Activated CD4-positive, CD25-positive, alpha-beta regulatory T cell treated with anti-CD3 and anti-CD28 coated beads, Interleukin-2, amount 50 U/mL, for 24 hours (primary cell): ENCODE data around the gene CA4.
"Not testable (repeated sequence)": the region's sequence is repeated elsewhere in the genome, so short reads cannot be mapped to it uniquely, and the experiment has no call there.

Experiments
- ATAC-seq, 2 donors: fragments of 150-1000 bp; cut with Tn5 transposase; one replicate each; pipeline ENCODE4 v1.10.0; 2021; ENCODE audit warnings: mild to moderate bottlenecking in 1 of 2, moderate library complexity in 1 of 2

The CA4 gene

DNA sequence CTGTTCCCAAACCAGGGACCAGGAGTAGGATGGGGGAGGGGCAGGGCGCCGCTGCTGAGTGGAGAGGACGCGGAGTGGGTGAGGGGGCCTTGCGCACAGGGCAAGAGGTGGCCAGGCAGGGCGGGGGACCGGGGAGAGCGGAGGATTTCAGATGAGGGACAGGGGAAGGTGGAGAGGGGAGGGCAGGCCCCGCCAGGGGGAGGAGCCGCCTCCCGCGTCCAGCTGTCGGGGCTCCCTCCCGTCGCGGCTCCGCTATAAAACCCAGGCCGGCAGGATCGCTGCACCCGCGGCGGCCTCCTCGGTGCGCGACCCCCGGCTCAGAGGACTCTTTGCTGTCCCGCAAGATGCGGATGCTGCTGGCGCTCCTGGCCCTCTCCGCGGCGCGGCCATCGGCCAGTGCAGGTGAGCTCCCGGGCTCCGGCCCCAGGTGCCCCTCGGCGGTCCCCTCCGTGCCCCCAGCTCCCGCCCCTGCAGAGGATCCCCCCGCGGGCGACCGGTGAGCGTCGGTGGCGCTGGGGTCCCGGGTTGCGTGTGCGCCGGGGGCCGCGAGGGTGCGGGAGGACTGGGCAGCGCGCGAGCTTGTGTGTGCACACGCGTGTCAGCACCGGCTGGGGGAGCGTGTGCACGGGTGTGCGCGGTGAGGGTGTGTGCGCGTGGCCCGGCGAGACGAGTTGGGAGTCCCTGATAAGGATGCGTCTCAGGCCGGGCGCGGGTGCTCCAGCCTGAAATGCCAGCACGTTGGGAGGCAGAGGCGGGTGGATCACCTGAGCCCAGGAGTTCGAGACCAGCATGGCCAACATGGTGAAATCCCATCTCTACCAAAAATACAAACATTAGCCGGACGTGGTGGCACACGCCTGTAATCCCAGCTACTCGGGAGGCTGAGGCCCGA, at the start of gene CA4:
TSS of gene CA4 (plus strand) at position 283 of the 892 bp plus-strand sequence. CDS start at position 345, 62 bp downstream.
- ATAC-seq, result no peak

DNA sequence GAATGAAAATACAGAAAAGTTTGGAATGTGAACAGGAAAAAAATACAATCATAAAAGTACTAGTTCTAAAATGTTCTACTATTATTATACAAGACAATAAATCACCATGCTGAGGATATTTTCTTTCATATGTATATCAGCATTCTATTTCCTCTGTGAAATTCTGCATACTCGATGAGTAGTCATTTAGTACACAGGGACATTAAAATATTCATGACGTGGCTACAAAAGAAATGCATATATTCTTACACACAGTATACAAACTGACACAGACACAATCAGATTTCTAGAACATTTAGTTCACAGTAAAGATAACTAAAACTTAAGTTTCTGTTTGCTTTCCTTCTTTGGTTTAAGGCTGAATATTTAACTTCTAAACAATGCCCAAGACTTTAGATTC, 49.2 kb upstream of the CA4 start:
- not testable (repeated sequence) for ATAC-seq

DNA sequence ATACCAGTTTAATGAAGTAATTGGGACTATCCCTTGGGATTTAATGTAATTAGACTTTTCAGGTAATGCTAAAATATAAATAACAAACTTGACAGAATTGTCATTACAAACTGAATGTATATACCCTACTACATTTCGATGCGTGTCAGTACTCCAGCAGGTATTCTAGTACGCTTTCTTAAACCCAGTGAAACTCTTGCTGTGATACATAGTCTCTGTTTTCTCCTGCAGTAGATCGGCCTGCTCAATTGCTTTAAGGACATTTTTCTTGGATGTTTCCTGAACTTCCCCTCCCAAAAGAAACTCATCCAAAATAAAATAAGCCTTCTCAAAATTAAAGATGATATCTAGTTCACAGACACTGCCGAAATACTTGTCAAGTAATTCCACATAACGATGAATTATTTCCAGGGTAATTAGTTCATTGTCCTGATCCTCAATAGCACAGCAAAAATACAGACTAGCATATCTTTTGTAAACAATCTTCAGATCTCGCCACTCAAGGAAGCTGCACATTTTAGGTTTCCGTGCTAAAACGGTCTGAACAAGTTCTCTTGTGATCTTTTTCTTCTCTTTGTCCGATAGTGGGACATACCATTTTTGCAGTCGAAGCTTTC, 47.6 kb upstream of the CA4 start:
- not testable (repeated sequence) for ATAC-seq

DNA sequence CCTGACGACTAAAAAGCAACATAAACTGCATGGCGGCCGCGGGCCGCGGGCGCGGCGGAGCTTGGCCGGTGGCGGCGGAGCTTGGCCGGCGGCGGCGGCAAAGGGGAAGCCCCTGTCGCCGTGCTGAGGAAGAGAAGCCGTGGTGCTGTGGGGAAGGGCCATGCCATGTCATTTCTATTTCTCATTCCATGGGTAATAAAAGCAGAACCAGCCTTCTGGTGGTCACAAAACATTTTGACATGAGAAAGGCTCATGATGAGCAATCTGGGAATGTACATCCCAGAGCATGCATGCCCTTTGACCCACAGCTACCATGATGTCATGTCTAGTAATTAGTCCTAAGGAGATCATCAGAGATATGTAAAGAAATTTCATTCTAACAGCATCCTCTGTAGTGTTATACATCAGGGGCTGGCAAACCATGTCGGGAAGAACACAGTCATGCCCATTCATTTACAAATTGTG, 47.1 kb upstream of the CA4 start:
- peak; percentile 76 to 81 for ATAC-seq

DNA sequence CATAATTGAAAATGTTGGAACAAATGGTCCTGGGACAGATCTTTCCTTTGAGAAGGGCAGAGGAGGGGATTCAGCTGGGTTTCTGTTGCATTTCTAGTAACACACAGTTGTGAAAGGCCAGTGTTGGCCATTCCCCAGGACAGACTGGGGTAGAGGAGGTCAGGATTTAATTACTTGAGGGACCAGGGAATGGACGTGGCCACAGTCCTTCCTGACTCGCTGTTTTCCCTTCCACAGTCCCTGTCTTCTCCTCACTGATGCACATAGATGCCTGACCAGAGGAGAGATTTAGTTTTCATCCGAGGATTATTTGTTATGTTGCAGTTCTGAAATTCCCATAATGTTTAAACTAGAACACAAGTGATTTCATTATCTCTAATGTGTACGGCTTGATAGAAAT, 45.8 kb upstream of the CA4 start:
- no peak for ATAC-seq

DNA sequence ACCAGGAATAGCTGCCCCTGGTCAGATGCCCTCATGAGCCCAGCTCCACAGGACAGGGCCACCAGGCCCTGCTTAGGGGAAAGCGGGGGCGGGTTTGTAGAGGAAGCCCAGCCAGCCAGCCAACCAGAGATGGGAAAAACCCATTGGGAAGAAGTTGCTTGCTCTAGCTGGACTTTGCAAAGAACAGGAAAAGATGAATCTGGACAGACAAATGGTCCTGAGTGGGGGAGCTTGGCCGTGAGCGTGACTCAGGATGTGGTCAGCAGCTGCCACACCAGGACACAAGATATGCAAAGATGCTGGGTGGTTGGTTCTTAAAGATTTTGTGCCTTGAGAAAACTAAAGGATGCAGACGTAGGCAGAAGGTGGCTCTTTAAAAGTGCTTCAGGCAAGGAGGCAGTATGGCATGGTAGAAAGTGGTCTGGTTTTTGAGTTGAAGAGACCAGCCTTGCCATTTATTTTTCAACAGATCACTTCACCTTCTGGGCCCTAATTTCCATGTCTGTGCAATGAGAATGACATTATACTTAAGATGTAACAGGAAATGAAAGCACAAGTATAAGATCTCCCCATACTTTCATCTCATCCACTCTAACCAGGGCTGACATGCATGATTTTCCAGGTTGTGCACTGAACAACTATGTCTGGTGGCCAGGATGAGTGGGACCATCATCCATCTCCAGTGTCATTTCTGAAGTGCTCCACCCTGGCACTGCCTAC, 43.3 kb upstream of the CA4 start:
- ATAC-seq, result no peak

DNA sequence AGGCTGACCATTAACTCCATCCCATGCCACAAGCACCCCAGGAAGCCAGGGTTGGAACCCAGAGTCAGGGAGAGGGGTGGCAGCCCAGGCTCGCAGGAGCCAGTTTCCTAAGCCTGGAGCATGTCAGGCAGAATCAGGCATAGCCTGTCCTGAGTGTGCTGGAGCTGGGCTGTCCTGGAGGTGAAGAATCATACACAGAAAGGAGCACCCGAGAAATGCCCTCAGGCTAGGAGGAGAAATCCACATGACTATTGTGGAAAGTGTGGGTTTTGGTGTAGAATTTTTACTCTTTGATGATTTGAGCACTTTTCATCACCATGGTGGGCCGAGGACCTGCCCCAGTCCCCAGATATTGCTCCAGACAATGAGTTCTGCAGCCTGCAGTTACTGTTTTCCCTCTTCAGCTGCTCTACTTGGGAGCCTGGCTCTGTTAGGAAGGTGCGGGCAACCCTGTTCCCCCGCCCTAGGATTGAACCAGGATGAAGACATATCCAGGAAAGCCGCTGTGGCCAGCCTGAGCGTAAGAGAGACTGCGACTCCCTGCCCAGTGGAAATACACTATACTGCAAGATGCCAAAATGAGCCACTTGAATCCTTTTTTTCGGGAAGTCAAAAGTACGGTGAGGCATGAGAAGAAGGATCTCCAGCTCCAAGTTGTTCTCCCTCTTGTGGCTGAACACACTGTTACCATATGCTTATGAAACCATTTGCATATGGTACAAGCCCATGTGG, 42.1 kb upstream of the CA4 start:
- ATAC-seq, result no peak

DNA sequence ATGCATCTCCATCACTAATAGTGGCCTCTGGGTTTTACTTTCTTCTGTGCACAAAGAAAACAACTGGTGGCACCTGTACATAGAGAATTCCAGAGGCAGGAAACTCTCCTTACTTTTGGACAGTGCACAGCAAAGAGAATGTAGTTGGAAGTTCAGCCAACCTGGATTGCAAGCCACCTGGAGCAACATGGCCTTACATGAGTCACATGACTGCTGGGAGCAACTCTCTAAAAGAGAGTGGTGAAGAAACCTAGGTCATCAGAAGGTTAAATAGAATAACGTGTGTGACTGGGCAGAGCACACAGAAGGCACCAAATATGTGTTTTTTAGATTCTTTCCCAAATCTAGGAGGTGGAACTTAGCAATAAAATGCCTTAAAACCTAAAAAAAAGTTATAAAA, 41.5 kb upstream of the CA4 start:
- ATAC-seq, result not testable (repeated sequence)

DNA sequence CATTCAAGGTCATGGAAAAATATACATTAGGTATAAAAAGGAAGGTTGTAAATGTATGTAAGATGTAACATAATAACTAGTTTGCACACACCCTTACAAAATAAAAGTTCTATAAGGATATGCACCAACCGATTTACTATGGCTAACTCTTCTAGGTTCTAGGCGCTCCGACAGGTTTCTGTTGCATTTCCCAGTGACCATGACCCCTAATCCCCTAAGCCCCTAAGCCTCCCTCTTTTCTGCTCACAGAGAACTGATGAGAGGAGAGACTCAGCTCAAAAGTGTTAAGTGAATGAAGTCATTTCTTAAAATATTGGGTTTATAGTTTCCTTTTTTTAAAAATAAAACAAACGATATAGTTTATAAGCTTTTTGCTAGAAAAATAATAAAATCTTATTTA, 41.1 kb upstream of the CA4 start:
- no peak for ATAC-seq

DNA sequence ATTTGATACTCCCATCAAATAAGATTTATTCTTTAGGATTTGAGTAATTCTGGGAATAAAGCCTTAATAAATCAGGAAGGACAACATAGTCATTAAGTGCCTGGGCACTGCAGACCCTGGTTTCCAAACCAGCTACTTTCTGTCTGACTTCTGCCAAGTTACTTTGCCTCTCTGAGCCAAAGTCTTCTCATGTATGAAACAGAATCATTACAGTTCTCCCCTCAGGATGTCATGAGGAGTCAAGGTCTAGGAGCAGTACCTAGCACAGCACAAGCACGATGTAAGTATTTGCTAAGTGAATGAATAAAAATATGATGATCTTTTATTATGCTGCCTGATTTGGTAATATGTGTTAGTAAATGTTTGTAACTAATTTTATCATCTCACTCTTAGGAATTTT, 40.6 kb upstream of the CA4 start:
- no peak for ATAC-seq

DNA sequence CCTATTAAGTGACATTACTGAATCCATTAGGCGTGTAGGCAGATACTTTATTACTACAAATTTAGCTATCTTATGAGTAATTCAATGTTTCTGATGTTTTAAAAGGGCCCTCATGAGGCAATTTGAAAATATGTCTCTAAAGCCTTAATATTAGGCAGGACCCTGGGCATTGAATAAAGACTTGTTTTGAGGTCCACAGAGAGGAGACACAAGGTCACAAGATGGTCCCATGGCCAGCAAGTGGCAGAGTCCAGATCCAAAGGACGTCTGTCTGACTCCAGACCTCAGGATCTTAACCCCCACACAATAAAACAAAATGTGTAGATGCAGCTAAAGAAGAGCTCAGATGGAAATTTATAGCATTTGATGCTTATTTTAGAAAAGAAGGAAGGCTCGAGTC, 39.2 kb upstream of the CA4 start:
- no peak for ATAC-seq

DNA sequence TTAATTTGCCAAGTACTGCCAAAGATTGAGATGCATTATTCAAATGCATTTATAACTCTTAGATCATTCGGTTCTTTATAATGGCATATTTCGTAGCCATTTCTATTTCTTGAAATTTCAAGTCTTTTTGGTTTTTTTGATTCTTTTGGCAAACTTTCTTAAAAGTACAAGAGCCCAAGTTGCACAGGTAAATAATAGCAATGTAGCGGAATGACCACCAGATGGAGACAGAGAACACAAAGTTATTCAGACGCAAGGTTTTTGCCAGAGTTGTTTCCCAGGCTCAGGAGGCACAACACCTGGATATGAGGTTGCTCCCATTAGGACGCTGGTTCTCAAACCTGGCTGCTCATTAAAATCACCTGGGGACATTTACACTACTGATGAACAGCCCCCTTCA, 38.1 kb upstream of the CA4 start:
- peak in 1 of 2 donors; percentile 24 for ATAC-seq

DNA sequence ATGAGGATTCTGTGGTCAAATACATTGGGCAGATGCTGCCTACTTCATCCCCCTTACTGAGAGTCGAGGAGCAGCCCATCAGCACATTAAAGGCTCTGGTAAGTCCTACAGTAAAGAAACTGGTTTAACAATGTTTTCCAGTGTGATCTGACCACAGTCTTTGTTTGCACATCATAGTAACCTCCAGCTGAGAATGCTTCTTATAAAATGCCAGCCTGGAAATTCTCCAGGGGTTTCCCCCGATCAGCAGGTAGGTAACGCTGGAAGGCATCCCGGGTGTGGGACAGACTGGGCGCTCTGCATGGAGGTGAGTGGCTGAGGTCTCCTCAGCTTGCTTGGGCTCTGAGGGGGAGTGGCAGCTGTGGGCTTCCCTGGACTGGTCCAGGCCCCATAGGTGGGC, 34.4 kb upstream of the CA4 start:
- not testable (repeated sequence) for ATAC-seq

DNA sequence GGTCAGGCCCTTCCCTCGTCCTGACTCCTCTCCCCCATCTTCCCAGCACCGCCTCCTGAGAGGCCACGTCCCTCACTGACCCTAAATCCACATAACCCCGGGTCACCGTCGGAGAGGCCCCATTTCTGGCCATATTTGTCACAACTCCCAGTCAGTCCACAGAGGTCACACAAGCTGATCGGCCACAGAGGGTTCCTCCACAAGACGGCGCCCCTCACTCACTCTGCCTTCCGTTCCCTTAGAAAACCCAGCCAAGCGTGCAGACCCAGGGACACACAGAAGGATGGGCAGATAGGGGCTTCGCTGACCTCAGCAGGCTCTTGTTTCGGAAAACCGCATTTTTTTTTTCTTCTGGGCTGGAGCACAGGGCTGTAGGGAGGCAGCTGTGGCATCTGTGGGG, 33.6 kb upstream of the CA4 start:
- not testable (repeated sequence) for ATAC-seq

DNA sequence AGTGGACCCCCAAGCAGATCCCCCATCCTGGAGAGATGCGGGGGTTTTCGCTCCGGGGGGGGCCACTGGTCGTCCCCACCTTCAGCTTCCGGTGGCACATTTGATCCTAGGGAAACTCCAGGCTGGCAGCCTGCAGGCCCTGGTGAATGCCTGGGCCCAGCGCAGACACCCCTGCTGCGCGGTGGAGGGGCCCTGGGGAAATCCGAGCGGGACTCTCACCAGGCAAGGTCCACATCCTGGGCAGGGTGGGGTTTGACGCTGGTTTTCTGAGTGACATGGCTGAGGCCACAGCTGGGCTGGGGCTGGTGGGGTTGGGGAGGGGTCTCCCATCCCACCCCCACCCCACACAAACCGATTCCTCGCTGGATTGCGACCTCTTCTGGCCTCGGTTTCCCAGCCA, 30.6 kb upstream of the CA4 start:
- ATAC-seq, result peak in 1 of 2 donors; percentile 42

DNA sequence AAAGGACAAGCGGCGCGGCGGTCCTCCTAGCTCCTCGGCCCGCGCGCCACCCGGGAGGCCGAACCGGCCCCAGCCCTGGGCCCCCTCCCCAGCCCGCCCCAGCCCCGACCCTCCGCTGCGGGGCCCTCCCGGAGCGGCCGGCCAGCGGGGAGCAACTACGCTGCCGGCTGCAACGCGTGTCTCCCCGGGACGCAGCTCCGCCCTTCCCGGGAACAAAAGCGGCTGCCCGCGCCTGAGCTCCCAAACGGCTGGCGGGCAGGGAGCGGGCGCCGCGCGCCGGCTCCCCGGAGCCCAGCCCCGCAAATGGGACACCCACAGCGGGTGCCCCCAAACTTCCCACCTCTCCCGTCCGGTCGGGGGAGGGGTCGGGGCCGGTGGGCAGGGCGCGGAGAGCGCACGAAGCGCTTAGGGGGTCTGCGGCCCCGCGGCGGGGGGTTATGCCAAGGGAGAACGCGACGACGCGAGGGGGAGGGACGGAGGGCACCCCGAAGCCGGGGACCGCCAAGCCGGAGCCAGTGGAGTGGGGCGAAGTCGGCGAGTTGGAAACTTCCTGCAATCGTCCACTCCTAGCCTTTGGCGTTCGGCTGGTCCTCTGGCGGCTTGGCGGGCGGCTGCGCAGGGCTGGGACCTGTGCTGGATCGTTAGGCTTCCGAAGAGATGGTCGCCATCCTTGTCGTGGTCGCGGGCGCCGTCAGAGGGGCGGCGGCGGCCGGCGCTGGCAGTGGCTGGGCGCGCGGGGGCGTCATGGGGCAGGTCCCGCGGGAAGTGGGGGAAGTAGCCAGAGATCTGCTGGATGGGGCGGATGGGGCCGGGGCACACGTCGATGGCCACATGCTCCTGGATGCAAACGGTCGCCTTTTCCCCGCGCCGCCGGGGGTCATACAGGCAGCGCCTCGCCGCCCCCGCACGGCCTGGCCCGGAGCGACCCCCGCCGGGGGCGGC, 29.7 kb upstream of the CA4 start:
- ATAC-seq, result peak; percentile 29 to 31

DNA sequence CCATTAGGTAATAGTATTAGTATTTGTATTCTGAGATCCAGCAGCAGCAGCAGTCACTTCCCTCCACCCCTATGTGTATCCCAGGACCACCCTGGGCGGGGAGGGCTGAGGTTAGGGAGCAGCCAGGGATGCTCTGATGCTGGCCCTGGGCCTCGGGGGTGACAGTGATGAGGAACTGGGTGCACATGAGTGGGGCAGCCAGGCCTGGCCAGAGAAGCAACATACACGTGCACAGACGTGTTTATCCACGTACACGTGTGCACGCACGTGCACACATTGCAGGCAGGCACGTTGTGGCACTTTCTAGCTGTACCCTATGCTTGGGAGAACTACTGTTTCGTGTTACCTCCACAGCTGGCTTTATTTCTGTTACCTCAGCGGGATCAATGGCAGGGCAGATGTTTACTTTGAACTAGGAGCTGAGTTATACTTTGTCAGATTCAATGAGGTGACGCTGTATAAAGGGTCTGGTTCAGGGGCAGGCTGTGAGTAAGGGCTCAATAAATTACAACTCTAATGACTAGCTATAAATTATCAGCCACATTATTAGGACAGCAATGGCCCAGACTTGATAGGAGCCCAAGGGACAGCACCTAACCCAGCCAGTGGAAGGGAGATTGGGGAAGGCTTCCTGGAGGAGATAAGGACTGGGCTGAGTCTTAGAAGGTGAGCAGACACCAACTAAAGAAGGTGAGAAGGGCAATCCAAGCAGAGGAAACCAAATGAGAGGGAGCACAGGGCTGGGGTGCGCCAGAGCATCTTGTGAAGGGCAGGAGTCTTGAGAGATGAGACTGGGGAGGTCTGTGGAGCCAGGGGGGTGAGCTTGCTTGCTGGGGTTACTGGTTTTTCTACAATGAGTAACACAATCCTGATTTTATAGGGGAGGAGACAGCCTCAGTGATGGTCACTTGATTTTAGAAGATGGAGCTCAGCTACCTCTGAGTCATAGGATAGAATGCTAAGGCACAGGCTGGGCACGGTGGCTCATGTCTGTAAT, 22.4 kb upstream of the CA4 start:
- ATAC-seq, result no peak

DNA sequence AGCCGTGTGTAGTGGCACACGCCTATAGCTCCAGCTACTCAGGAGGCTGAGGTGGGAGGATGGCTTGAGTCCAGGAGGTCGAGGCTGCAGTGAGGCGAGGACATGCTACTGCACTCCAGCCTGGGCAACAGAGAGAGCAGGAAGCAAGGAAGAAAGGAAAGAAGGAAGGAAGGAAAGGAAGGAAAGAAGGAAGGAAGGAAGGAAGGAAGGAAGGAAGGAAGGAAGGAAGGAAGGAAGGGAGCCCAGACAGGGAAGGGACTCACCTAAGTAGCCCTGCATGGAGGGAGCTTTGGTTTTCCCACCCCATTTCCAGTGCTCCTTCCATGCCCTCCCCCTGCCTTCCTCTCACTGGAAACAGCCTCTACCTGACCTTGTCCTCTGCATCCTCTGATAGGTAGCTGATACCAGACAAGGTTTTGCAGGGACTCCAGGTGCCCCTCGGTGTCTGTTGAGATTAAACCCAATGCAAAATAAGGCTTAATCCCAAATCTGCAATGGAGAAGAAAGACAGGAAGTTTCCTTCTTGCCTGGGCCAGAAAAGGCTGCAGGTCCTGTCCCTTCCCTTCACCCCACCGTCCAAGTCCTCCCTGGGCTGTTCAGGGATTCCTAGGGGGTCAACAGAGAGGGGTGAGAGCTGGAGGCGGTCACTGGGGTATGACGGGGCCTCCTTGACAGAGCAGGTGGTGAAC, 21.5 kb upstream of the CA4 start:
- ATAC-seq, result no peak

DNA sequence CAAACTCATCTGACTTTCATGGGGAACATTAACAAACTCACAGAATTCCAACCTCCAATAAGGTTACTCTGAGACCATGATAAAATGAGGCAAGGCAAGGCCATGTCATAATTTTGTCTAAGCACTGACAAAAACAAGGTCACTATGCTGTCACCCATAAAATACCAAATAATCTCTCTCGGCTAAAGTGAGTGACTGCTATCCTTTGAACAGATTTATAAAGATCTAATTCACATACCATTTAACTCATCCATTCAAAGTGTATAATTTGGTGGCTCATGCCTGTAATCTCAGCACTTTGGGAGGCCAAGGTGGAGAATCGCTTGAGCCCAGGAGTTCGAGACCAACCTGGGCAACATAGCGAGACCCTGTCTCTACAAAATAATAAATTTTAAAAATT, 20.6 kb upstream of the CA4 start:
- no peak for ATAC-seq

DNA sequence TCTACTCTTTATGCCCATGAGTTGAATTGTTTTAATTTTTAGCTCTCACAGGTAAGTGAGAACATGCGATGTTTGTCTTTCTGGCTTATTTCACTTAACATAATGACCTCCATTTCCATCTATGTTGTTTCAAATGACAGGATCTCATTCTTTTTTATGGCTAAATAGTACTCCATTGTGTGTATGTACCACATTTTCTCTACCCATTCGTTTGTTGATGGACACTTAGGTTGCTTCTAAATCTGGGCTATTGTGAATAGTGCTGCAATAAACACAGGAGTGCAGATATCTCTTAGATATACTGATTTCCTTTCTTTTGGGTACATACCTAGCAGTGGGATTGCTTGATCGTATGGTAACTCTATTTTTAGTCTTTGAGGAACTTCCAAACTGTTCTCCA, 19.3 kb upstream of the CA4 start:
- no peak for ATAC-seq
